HG03060 (cell line): Measurements from ENCODE around the gene CARHSP1.
"Not testable (repeated sequence)": the region's sequence is repeated elsewhere in the genome, so short reads cannot be mapped to it uniquely, and the experiment has no call there.

Experiments
- ATAC-seq: cut with Tn5 transposase; IDR thresholded peaks from one replicate; pipeline ENCODE4 v1.9.1; 2021; ENCODE audit warnings: low read depth, moderate number of reproducible peaks; ENCODE audit not compliant: unreplicated experiment

The CARHSP1 gene

GRCh38 chr16:8873866-8874195 is 5.0 kb upstream of the CARHSP1 start:
- ATAC-seq: not testable (repeated sequence)

DNA sequence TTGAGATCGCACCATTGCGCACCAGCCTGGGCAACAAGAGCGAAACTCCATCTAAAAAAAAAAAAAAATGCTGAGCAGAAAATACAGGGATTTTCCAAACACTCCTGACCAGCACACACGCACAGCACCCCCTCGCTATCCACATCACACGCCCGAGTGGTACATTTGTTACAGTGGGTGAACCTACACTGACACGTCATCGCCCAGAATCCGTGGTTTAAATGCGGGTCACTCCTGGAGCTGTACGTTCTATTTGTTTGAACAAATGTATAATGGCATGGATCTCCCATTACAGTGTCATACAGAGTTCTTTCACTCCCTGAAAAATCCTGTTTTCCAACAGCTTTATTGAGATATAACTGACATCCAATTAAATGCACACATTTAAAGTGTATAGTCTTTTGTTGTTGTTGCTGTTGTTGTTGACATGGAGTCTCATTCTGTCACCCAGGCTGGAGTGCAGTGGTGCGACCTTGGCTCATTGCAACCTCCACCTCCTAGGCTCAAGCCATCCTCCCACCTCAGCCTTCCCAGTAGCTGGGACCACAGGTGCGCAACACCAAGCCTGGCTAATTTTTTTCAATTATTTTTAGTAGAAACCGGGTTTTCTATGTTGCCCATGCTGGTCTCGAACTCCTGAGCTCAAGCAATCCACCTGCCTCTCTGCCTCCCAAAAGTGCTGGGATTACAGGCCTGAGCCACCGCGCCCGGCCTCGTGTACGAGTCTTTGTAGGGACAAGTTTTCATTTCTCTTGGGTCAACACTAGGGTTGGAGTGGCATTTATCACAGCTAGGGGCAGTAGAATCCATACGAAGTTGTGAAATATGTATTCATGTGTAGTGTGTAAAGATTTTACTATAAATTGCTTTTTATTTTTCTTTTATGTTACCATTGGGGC is 4.4 kb upstream of the CARHSP1 start:
- no peak for ATAC-seq

DNA sequence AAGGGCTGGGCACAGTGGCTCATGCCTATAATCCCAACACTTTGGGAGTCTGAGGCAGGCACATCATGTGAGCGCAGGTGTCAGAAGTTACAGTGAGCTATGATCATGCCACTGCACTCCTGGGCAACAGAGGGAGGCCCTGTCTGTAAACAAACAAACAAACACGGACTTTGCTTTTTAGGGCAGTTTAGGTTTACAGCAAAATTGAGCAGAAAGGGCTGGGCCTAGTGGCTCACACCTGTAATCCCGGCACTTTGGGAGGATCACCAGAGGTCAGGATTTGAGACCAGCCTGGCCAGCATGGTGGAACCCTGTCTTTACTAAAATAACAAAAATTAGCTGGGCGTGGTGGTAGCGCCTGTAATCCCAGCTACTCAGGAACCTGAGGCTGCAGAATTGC is 3.3 kb upstream of the CARHSP1 start:
- no peak for ATAC-seq

DNA sequence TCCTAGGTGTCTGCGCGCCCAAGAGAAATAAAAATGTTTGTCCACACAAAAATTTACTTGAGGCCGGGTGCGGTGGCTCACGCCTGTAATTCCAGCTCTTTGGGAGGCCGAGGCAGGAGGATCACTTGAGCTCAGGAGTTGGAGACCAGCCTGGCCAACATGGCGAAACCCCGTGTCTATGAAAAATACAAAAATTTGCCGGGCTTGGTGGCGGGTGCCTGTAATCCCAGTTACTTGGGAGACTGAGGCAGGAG is 1.1 kb upstream of the CARHSP1 start:
- ATAC-seq: not testable (repeated sequence)

- no peak for ATAC-seq
Measured at GRCh38 chr16:8869212-8869987, 594 bp upstream of the CARHSP1 start.

DNA sequence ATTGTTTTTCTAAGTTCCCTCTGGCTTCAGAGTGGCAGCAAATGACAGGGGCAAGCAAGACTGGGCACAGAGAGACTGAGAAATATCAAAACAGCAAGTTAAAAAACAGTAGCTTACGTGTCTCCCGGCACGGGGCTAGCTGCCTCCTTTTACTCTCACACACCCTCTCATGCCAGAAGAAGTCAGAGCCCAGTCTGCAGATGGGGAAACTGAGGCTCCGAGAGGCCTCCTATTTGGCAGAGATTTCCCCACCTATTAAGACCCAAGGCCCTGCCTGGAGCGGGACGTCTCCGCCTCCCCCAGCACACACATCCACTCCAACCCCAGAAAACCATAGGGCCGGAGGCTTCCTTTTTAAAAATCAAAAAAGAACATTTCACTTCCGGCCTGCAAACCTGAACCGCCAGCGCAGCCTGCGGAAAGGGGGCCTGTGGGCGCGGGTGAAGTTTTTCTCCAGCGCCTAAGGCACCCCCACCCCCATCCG is 832 bp downstream of the CARHSP1 start:
- no peak for ATAC-seq

DNA sequence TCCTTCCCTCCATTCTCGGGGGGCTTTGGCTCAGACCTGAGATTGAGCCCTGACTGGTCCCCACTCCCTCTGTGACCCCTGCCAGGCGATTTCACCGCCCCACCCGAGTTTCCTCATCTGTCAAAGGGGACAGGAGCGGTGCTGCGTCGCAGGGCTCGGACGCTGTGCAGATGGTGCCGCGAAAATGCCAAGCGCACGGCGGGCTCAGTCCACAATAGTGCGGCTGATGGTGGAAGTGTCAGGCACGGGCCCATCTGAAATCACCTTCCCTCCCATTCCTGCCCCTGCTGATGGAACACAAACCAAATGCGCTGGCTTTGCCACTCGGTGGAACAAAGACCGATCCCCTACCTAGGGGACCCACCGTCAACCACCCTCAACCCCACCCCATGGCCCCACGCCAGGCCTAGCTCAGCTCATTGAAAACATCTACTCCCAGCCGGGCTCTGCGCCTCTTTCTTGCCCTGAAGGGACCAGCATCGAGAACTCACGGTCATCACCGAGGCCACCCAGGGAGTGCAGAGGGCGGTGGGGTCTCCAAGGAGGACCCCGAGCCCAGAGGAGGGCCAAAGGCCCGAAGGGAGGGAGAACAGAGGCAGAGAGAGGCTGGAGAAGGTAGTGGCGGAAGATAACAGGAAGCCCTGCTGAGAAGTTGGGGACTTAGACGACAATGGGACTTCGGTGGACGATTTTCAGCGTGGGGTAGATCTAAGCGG is 1.4 kb downstream of the CARHSP1 start:
- ATAC-seq: no peak

DNA sequence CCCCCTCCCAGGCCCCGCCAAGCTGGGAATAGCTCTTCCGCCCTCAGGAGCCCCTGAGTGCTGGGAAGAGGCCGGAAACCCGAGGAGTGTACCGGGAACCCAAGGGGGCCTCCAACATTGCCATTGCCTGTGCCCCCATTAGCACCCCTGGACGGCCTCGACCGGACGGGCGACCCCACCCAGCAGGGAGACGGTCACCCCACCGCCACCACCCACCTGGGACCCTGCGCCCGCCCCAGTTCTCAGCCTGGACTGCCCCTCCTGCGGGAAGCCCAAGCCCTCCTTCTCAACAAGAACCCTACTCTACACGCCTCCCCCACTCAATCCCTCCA is 2.0 kb downstream of the CARHSP1 start:
- no peak for ATAC-seq

GRCh38 chr16:8866118-8866883 is 2.5 kb downstream of the CARHSP1 start:
- no peak for ATAC-seq

GRCh38 chr16:8865145-8865882 is 3.5 kb downstream of the CARHSP1 start:
- no peak for ATAC-seq

DNA sequence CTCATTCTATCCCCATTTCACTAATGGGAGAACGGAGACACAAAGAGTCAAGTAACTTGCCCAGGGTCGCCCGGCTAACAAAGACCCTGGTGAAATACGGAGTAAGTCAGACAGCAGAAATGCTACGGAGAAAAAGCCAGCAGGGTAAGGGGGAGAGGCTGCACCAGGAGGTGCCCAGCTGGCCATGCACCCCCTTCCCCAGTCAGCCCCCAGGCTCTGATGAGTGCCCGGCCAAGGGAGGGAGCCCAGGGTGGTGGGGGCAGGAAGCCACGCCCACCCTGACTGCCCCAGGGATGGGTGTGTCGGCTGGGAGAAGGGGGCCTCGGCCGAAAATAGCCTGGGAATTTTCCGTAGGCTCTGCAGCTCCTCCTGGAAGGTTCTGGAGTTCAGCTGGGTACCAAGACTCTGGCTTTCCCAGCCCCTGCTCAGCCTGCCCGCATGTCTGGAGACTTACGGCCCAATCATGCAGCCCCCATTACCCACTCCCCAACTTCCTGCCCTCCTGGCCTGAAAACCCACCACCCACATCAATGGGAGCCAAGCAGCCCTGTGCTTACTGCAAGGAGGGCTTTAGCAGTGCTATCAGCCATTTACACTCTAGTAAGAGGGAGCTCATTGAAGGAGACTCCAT is 4.2 kb downstream of the CARHSP1 start:
- no peak for ATAC-seq

- no peak for ATAC-seq
Measured at GRCh38 chr16:8863594-8864424, 5.0 kb downstream of the CARHSP1 start.

DNA sequence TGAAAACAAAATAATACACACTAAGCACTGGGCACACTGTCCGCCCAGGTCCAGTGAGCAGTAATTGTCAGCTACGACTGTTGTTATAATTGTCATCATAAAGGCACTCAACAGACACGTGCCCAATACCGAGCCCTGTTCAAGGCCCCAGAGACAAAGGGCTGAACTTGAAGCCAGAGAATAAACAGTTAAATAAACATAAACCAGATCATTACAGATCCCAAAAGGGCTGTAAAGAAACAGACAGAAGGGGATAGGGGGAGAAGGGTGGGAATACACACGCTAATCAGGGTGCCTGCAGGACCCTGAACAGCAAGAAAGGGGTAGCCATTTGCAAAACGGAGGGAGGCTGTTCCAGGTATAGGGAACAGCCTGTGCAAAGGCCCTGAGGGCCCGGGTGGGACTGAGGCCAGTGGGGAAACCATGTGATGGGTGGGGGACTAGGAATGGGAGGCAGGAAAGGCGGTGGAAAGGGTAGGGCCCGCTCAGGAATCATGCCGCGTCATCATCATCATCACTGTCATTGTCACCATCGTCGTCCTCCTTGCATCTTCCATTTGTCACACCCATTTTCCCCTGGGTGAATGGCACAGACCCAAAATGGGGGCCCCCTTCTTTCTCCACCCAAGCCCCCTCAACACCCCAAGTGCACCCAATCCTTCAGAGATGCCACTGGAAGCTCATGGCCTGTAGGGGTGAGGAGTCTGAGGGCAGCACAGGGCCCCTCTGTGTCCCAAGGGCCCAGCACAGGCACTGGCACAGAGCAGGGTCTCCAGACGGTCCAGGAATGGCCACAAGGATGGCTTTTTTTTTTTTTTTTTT is 6.3 kb downstream of the CARHSP1 start:
- no peak for ATAC-seq

DNA sequence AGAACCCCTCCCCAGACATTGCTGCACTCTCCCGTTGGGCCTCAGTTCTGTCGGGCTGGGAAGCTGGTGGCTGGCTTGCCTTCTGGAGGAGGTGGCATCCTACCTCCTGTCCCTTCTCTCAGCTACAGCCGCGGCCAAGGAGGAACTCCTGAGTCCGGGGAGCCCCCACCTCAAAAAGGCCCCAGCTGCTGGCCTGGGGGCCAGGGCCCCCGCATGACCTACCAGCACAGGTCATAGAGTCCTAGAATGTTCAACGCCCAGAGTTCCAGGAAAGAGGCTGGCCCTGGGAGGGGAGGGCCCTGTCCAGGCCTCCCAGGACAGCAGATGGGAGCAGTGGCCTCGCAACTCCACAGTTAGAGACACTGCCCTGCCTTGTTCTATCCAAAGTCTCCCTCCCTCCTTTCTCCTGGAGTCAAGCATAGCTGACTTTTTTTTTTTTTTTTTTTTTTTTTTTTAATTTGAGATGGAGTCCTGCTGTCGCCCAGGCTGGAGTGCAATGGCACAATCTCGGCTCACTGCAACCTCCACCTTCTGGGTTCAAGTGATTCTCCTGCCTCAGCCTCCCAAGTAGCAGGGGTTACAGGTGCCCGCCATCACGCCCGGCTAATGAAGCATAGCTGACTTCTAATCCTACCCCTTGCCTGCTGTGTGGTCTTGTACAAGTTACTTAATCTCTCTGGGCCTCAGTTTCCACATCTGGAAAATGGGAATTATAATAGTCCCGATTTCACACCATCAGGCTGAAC is 7.1 kb downstream of the CARHSP1 start:
- no peak for ATAC-seq

DNA sequence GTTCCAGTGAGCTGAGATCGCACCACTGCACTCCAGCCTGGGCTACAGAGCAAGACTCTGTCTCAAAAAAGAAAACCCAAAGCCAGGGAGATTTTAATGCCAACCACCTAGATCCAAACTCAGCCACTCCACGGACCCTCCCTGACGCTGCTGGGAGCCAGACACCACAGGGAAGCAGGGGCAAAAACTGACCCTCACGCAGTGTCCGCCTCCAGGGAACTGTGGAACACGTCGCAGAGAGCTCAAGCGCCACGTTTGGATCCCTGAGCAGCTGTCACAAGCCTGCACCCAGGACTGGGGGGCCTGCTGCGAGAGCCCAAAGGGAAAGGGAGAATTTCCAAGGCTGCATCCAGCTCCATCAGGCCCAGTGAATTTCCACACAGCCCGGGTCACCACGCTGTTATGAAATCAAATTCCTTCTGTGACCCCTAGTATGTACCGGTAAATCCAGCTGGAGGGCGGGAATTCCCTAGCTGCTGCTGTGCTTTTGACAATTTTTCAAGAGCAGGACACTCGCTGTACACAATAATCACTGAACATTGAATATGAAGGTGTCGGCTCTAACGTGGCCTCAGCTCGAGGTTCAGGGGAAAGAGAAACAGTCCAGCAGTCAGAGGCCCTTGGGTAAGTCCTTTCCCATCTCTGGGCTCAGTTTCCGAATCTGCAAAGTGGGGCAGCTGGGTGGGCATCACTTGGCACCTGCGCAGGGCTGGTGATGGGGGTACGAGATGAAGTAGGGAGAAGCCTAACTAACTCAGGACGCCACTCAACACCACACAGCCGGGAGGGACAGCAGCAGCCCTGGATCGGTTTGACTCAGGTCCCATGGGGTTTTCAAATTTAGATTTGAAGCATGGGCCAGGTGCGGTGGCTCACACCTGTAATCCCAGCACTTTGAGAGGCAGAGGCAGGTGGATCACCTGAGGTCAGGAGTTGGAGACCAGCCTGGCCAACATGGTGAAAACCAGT is 8.6 kb downstream of the CARHSP1 start:
- ATAC-seq: no peak
